GM19397 (cell line): ENCODE measurements around the gene PRSS48.
"Not testable (repeated sequence)": the region's sequence is repeated elsewhere in the genome, so short reads cannot be mapped to it uniquely, and the experiment has no call there.

Experiments used
- ATAC-seq: cut with Tn5 transposase; IDR thresholded peaks from one replicate; pipeline ENCODE4 v1.9.1; 2021; ENCODE audit warnings: mild to moderate bottlenecking, moderate library complexity; ENCODE audit not compliant: unreplicated experiment

The PRSS48 gene

GRCh38 chr4:151260526-151260925 lies 16.4 kb upstream of the PRSS48 start:
- no peak for ATAC-seq

- ATAC-seq, result no peak
Observed at GRCh38 chr4:151263455-151263854, 13.5 kb upstream of the PRSS48 start.

GRCh38 chr4:151266497-151266896 lies 10.5 kb upstream of the PRSS48 start:
- ATAC-seq, result no peak

DNA sequence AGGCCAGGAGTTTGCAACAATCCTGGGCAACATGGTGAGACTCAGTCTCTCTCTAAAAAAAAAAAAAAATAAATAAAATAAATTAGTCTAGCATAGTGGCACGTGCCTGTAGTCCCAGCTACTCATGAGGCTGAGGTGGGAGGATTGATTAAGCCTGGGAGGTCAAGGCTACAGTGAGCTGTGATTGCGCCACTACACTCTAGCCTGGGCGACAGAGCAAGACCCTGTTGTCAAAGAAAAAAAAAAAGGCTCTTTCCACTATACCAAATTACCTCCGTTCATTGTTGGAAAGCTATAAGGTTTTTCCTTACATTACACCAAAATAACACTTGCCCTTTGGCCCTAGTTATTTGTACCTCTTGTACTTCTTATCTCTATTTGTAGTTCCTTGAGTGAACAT lies 9.9 kb upstream of the PRSS48 start:
- ATAC-seq, result no peak

GRCh38 chr4:151267822-151268535 lies 9.0 kb upstream of the PRSS48 start:
- no peak for ATAC-seq

- not testable (repeated sequence) for ATAC-seq
Observed at GRCh38 chr4:151268905-151269304, 8.1 kb upstream of the PRSS48 start.

GRCh38 chr4:151284534-151285245 lies 7.7 kb downstream of the PRSS48 start:
- ATAC-seq, result no peak

- no peak for ATAC-seq
Observed at GRCh38 chr4:151287409-151287808, 10.4 kb downstream of the PRSS48 start.

DNA sequence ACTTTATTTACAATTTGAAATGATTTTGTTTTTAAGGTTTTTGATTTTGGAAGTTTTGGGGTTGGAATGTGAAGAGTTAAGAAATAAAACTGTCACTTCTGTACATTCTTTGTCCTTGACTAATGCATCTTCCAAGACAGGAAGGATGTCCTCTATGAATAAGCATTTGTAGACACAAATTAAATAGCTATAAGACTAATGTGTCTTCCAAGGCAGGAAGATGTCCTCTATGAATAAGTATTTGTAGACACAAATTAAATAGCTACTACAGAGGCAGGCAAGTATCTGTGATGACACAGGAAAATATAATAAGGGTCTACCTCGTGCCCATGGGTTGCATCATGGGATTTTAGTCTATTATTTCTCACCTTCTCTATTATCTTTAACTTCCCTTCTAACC lies 14.5 kb downstream of the PRSS48 start:
- ATAC-seq, result no peak

DNA sequence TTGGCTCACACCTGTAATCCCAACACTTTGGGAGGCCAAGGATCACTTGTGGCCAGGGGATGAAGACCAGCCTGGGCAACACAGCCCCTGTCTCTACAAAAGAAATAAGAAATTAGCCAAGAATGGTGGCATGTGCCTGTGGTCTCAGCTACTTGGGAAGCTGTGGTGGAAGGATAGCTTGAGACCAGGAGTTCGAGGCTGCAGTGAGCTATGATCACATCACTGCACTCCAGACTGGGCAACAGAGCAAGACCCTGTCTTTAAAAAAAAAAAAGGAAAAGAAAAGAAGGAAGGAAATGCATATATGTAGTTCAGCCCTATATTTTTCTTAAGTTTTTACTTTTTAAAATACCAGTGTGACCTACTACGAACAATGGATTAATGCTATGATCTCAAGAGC lies 15.1 kb downstream of the PRSS48 start:
- no peak for ATAC-seq

DNA sequence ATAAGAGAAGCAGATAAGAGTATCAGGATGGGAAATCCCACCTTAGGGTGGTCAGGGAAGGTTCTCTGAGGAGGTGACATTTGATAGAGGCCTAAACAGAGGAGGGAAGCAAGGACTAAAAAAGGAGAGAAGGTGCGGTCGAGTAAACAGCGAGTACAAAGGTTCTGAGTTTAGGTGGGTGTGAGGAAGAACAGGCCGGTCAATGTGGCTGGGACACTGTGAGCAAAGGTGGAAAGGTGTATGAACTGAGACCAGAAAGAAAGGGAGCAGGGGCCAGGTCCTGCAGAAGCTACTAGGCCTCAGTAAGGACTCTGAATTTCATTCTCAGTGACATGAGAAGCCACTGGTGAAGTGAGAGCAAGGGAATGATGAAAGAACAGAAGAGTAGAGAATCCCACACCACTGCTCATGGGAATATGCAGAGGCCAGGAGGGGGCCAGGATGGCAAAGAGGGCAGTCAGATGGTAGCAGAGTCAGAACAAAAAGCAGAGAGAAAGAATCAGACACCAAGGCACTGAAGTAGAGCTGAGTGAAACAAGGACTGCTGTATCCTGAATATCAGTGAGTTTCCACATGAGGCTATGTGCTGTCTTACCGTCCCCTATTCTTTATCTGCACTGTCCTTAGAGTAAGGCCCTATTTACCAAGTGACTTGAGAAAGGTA lies 18.0 kb downstream of the PRSS48 start:
- ATAC-seq, result no peak

- no peak for ATAC-seq
Observed at GRCh38 chr4:151296227-151296626, 19.3 kb downstream of the PRSS48 start.

DNA sequence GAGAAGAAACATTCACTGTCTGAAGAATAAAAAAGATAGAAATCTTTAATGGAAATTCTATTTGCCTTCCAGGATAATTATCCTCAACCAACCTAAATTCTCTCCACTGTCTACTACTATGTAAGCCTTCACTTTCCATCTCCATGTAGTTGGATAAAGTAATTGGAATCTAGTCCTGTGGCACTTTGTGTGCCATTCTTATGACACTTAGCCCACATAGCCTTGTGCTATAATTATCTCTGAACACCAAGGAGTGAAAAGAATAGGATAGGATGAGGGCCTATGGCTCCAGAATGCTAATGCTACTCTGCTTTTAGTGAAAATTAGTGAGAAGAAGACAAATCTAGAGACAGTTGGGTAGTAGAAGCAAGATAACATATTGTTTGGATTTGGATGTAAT lies 20.2 kb downstream of the PRSS48 start:
- ATAC-seq, result no peak

GRCh38 chr4:151302432-151302831 lies 25.5 kb downstream of the PRSS48 start:
- ATAC-seq, result no peak

DNA sequence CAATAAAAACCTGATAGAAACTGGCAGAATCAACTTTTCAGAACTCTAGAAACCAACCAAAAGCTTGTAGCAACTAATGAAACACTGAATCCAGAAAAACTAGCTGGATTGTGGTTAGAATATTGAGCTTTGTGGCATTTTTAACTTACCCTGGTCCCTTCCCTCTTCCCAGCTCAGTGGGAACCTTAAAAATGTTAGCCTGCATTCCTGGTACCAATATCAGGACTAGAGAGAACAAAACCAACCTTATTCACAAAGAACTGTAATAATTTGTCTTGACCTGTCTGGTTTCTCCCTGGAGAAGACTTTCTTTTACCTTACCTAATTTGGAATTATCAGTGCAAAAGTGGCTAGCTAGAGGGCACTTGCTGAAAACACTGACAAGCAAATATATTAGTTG lies 27.3 kb downstream of the PRSS48 start:
- ATAC-seq, result no peak

- no peak for ATAC-seq
Observed at GRCh38 chr4:151304755-151305154, 27.8 kb downstream of the PRSS48 start.

DNA sequence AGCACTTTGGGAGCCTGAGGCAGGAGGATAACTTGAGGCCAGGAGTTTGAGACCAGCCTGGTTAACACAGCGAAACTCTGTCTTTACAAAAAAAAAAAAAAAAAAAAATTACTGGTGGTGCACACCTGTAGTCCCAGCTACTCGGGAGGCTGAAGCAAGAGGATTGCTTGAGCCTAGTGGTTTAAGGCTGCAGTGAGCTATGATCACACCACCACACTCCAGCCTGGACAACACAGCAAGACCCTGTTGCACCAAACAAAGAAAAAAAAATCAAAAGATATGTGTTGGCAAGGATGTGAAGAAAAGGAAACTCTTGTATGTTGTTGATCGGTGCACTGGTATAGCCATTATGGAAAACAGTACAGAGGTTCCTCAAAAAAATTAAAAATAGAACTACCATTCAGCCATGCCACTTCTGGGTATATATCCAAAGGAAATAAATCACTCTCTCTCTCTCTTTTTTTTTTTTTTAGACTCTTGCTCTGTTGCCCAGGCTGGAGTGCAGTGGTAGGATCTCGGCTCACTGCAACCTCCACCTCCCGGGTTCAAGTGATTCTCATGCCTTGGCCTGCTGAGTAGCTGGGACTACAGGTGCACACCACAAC lies 33.3 kb downstream of the PRSS48 start:
- no peak for ATAC-seq

- ATAC-seq, result no peak
Observed at GRCh38 chr4:151313306-151314009, 36.5 kb downstream of the PRSS48 start.

DNA sequence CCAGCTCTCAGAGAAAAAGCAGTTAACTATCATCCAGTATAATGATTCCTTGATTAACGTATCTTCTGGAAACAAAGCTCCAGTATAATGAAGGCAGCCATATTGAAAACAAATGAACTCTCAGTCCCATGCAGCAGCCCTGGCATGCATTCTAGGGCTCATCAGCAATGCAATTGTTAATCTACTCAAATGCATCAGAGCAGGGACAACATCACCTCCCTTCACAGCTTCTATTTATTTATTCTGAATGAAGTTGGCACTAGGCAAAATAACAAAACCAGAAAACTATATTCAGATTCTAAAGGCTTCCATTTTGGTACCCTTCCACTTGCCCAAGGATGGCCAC lies 37.0 kb downstream of the PRSS48 start:
- no peak for ATAC-seq

DNA sequence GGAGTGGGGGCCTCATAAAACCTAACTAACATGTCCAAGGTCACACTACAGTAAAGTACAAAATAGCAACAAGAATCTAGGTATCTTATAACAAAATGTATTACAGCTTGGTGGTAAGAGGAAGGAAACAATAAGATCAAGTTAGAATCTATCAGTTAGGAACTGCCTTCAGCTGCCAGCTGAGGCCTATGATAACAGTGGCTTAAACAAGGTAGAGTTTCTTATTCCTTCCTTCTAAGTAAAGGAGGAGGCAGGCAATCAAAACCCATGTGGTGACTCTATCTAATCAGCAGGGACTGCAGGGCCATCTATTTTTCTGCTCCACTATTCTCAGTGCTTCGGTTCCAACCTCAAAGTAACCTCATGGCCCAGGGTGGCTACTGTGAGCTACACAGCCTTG lies 37.5 kb downstream of the PRSS48 start:
- no peak for ATAC-seq

DNA sequence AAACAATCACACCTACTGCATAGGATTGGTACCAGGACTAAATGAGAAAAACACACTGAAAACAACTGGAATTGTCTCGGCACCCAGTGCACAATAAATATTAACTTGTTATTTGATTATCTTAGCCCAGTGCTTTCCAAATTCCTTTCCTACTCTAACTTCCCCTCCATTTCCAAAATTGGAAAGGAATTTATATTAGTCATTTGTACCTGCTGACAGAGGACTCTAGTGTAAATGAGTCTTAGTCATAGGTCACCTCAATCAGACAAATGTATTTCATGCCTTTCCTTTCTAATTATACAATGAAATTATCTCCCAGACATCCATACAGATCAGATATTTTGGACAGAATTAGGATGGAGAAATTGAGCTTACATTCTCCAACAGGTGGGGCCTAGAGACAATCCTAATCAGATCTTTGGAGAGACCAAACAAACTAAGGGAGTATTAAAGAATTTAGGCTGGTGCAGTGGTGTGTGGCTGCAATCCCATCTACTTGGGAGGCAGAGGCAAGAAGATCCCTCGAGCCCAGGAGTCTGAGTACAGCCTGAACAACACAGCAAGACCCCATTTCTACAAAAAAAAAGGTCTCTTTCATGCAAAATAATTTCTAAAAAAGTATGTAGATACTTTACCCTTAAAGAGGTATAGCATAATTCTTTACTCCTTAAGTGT lies 38.4 kb downstream of the PRSS48 start:
- ATAC-seq, result no peak
